Muscle layer of duodenum (tissue), 2 donors: ENCODE measurements around the gene RARA.

Experiments
- H3K27ac ChIP-seq: one replicate; pipeline ENCODE4 v1.7.0; 2013; ENCODE audit warnings: mild to moderate bottlenecking, low read length
- H3K27me3 ChIP-seq: one replicate; pipeline ENCODE4 v1.7.0; 2013; ENCODE audit warnings: low read depth, mild to moderate bottlenecking, control low read depth, low read length
- H3K36me3 ChIP-seq, 2 donors: one replicate each; pipeline ENCODE4 v1.7.0; 2013; ENCODE audit warnings: low read length in 2 of 2, control low read depth in 1 of 2, mild to moderate bottlenecking in 1 of 2; ENCODE audit not compliant: insufficient read depth in 2 of 2, control insufficient read depth in 1 of 2
- H3K4me1 ChIP-seq, 2 donors: one replicate each; pipeline ENCODE4 v1.7.0; 2013; ENCODE audit warnings: low read length in 2 of 2, mild to moderate bottlenecking in 2 of 2, control low read depth in 1 of 2, moderate library complexity in 1 of 2; ENCODE audit not compliant: insufficient read depth in 2 of 2, control insufficient read depth in 1 of 2
- H3K4me3 ChIP-seq, 2 donors: one replicate each; pipeline ENCODE4 v1.7.0; 2013; ENCODE audit warnings: low read length in 2 of 2, low read depth in 1 of 2, mild to moderate bottlenecking in 1 of 2
- H3K9me3 ChIP-seq, 2 donors: one replicate each; pipeline ENCODE4 v1.7.0; 2013; ENCODE audit warnings: low read length in 2 of 2, control low read depth in 1 of 2, mild to moderate bottlenecking in 1 of 2; ENCODE audit not compliant: control insufficient read depth in 1 of 2
- donor health status: healthy.

Gene RARA

DNA sequence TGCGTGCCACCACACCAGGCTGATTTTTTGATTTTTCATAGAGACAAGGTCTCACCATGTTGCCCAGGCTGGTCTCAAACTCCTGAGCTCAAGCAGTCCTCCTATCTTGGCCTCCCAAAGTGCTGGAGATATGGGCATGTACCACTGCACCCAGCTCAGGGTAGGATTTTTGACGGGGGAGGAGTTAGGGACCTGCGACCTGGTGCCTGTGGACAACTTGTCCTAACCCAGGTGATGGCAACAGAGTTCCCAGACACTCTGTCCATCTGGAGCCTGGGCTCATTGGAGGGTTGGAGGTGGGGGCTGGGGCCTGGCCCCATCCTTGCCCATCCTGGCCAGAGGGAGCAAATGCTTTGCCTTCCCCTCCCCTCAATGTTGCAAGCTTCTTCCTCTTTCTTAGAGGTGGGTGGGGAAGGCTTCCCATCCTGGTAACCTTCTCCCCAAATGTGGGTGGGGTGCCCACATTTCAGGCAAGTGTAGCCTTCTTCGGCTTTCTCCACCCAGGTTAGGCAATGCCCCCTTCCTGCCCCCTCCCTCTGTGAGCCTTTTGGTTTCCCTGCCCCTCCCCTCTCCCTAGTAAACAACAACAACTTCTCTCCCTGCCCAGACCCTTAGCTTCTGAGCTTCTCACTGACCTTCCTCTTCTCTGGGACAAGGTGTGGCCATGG, 24.9 kb downstream of the RARA start:
- no peak overlapping the region for H3K4me3 ChIP-seq
- no peaks in the 10 kb centered on the region for H3K9me3 ChIP-seq
- H3K27ac ChIP-seq, result no peak overlapping the region
- H3K36me3 ChIP-seq, result peaks cover 0 to 6% of the 10 kb centered on the region in 2 donors
- H3K27me3 ChIP-seq, result no peaks in the 10 kb centered on the region
- peaks cover 37 to 74% of the 10 kb centered on the region in 2 donors for H3K4me1 ChIP-seq

DNA sequence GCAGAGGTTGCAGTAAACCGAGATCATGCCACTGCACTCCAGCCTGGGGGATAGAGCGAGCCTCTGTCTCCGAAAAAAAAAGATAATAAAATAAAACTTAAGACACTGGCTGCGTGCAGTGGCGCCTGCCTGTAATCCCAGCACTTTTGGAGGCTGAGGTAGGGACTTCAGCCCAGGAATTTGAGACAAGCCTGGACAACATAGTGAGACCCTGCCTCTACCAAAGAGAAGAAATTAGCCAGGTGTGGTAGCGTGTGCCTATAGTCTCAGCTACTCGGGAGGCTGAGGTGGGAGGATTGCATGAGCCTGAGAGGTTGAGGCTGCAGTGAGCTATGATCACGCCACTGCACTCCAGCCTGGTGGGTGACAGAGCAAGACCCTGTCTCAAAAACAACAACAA, 26.6 kb downstream of the RARA start:
- Histone ChIP-seq H3K27me3 (no peaks in the 10 kb centered on the region), H3K36me3 (peaks cover 0 to 6% of the 10 kb centered on the region in 2 donors), H3K4me3 (no peak overlapping the region), H3K27ac (no peak overlapping the region), H3K4me1 (peaks cover 30 to 74% of the 10 kb centered on the region in 2 donors), H3K9me3 (no peaks in the 10 kb centered on the region)

DNA sequence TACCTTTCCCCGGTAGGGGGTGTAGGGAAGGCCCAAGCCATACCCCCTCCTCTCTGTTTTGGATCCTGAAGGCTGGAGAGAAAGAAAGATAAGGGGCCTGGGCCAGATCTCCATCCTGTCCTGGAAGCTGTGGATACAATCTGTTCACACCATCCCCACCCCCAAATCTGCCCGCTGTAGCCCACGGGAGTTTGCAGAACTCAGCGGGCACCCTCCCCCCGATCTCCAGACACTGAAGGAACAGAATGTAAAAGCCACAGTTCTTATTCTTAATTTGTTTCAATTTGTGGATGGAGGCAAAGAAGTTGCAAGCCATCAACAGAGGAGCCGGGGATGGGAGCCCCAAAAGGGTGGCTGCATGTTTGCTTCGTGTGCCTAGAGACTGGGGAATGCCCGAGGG, 28.4 kb downstream of the RARA start:
- no peak overlapping the region for H3K27ac ChIP-seq
- H3K4me3 ChIP-seq, result no peak overlapping the region
- H3K9me3 ChIP-seq, result no peaks in the 10 kb centered on the region
- H3K4me1 ChIP-seq, result peaks cover 18 to 62% of the 10 kb centered on the region in 2 donors
- no peaks in the 10 kb centered on the region for H3K36me3 ChIP-seq
- no peaks in the 10 kb centered on the region for H3K27me3 ChIP-seq

DNA sequence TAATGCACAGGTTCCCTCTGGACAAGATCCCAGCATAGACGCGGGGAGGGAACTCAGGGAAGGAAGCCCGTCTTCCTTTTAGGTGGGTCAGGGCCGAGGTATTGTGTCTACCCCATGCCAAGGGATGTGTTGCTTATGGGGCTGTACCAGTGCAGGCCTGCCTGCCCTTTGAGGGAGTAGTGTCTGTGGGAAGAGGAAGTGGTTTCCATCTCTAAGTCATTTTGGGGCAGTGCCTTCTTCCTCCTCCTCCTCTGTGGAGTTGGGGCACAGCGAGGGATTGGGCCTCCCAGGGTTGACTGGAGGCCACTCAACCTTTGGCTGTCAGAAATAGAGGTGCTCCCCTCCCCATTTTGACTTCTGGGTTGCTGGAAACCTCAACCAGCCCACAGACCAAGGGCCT, 29.1 kb downstream of the RARA start:
- Histone ChIP-seq H3K4me1 (peaks cover 14 to 56% of the 10 kb centered on the region in 2 donors), H3K36me3 (no peaks in the 10 kb centered on the region), H3K27me3 (no peaks in the 10 kb centered on the region), H3K4me3 (no peak overlapping the region), H3K27ac (no peak overlapping the region), H3K9me3 (no peaks in the 10 kb centered on the region)

DNA sequence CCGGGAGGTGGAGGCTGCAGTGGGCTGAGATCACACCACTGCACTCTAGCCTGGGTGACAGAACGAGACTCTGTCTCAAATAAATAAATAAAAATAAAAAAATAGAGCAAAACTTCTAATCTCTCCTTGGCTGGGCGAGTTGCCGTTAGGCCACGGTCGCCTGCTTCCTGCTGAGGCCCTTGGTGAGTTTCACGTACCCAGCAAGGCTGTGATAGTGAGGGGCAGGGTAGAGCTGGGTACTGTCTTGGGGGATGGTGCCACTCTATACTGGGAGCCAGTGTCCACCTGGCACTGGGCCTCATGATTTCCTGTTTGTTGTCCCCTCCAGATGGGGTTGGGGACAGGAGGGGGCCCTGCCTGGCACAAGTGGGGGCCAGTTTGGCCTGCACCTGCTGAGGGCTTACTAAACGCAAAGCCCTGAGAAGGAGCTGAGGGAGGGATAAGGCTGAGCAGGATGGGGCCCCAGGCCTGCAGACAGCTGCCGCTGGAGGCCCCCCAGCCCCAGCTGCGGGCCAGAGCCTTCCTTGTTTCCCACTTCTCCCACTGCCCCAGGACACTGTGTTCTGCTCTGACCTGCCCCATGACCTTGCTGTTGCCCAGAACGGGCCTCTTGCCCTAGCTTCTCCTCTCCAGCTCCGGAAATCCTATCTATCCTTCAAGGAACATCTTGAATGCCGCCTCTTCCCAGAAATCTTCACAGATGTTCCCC, 30.1 kb downstream of the RARA start:
- H3K9me3 ChIP-seq, result no peaks in the 10 kb centered on the region
- H3K4me3 ChIP-seq, result no peak overlapping the region
- H3K27me3 ChIP-seq, result no peaks in the 10 kb centered on the region
- no peak overlapping the region for H3K27ac ChIP-seq
- H3K4me1 ChIP-seq, result peaks cover 14 to 54% of the 10 kb centered on the region in 2 donors
- H3K36me3 ChIP-seq, result no peaks in the 10 kb centered on the region

DNA sequence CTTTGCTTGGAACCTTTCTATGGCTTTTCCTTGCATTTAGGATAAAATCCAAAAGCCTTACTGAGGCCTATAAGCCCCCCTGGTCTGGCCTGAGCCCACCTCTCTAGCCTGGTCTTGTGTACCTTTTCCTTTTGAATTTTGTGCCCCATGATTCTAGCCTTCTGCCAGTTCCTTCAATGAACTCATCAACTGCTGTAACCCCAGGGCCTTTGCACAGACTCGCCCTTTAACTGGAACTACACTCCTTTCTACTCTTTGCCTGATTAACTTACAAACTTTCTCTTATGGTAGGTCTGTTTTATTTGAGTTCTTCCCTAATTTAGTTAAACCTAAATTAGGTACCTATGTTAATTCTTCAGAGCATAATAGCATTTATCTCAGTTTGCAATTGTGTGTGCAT, 31.3 kb downstream of the RARA start:
- Histone ChIP-seq H3K27me3 (no peaks in the 10 kb centered on the region), H3K4me1 (peaks cover 12 to 50% of the 10 kb centered on the region in 2 donors), H3K9me3 (no peaks in the 10 kb centered on the region), H3K4me3 (peak overlapping the region in 1 of 2 donors; percentile 84), H3K36me3 (no peaks in the 10 kb centered on the region), H3K27ac (peak overlapping the region; percentile 88)

DNA sequence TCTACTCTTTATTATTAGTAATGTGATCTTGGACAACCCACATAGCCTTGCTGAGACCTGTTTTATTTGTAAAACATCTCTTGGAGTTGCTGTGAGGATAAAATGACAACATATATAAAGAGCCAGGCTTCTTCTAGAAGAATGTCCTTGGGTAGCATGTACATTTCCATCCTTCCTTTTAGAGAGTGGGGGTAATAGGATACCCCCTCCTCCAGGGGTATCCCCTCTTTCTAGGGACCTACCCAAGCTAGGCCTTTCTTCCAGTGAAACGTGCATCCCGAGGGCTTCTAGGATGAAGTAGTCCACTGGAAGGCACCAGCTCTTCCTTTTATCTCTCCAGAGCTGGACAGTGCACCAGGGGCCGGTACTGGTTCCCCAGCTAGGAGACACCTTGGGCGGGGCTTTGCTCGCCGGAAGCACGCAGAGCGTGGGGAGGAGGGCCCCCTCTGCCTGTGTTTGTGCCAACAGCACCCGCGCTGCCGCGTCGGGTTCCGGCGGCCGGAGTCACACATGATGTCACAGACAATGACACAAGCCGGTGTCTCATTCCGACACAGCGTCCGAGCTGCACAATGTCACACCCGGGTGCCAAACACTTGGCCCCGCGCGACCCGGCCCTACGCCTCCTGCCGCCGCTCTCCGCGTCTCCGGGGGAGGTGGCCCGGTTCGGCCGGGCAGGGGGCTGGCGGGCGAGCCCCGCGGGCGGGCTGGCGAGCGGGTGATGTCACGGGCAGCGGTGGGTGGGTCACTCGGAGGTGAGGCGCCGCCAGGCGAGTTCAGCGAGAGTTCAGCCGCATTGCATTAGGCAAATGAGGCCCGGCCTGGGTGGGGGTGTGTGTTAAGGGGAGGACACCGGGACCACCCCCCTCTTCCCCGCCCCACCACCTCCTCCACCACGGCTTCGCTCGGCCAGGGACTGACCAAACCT, 32.2 kb downstream of the RARA start:
- no peaks in the 10 kb centered on the region for H3K27me3 ChIP-seq
- peak overlapping the region; percentile 75 to 84 for H3K4me3 ChIP-seq
- H3K4me1 ChIP-seq, result peaks cover 17 to 50% of the 10 kb centered on the region in 2 donors

DNA sequence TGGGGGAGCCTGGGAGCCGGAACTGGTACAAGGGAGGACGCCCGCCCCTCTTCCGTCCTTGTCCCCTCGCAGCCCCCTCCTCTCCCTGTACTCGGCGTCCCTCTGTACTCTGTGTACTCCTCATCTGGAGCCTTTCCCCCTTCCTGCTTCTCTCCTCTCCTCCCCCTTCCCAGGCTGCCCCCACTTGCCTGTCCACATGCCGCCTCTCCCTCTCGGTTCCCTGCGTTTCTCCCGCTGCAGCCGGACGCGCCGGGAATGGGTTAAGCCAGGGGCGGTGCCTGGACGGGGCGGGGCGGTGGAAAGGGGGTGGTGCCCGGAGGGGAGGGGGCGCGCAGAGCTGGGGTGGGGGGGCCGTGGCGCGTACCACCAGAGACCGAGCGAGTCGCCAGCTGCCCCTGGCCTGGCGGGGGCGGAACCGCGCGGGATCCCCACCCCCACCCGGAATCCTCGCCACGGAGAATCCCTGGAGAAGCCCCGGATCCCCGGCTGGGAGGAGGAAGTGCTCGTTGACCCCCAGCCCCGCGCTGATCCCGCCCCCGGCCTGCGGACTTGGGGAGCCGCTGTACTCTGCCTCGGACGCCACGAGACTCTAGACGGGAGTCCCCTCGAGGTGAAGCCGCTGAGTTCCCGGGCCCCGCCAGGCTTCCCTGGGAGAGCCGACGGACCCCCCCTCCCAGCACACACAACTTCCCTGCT, 33.0 kb downstream of the RARA start:
- H3K4me1 ChIP-seq, result peaks cover 22 to 58% of the 10 kb centered on the region in 2 donors
- no peaks in the 10 kb centered on the region for H3K36me3 ChIP-seq
- H3K4me3 ChIP-seq, result peak overlapping the region; percentile 84 to 96
- no peaks in the 10 kb centered on the region for H3K9me3 ChIP-seq
- H3K27me3 ChIP-seq, result no peaks in the 10 kb centered on the region
- H3K27ac ChIP-seq, result peak overlapping the region; percentile 92

More for the DNA sequence above, 32.2 kb downstream of the RARA start:
- peak overlapping the region; percentile 88 for H3K27ac ChIP-seq
- no peaks in the 10 kb centered on the region for H3K9me3 ChIP-seq
- H3K36me3 ChIP-seq, result no peaks in the 10 kb centered on the region

DNA sequence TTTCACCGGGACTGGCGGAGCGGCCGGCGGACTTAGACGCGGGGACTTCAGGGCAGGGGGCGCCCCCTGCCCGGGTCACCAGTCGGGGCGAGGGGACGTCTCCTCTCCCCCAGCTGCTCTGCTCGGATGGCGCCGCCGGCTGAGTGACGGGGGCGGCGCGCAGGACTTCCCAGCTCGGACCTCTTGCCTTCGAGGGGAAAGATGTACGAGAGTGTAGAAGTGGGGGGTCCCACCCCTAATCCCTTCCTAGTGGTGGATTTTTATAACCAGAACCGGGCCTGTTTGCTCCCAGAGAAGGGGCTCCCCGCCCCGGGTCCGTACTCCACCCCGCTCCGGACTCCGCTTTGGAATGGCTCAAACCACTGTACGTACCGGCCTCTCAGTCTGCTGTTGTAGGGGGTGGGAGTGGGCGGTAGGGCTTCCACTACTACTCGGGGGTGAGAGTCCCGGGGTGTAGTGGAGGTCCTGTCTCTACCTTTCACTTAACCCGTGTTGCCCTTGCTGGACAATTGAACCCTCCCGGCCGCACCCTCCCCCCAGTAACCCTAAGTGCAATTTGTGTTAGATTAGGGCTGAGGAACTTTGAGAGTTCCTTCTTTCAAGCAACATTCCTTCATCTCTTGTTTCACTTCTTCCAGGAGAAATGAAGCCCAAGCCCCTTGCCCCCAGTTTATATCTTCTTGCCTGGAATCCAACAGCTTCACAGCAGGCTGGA, 33.7 kb downstream of the RARA start:
- Histone ChIP-seq H3K27me3 (no peaks in the 10 kb centered on the region), H3K9me3 (no peaks in the 10 kb centered on the region), H3K4me3 (peak overlapping the region; percentile 84 to 96), H3K27ac (peak overlapping the region; percentile 92), H3K36me3 (no peaks in the 10 kb centered on the region), H3K4me1 (peaks cover 28 to 62% of the 10 kb centered on the region in 2 donors)
